Activated T-helper 2 cell treated with anti-CD3 and anti-CD28 coated beads, Interferon-gamma antibody, Interleukin-2, Interleukin-4, amounts not matched to agents 10 μg/mL and 5 μg/mL and 100 μg/mL, durations not matched to agents 14 hours and 24 hours and 36 hours (primary cell): ENCODE data around the gene KCND1. TPM values are rescaled to one million over a fixed set of nuclear protein-coding genes. Genes with fewer than 3 reads are reported as not detected.

Experiments used
- DNase-seq: peaks from one replicate; pipeline ENCODE4 v3.0.0; 2021; ENCODE audit warnings: low spot score
- H3K27ac Mint-ChIP-seq: one replicate; pipeline ENCODE4 v1.8.0; 2021; ENCODE audit warnings: mixed read lengths
- H3K27me3 Mint-ChIP-seq: one replicate; pipeline ENCODE4 v1.8.0; 2021; ENCODE audit warnings: low read depth, mixed read lengths
- H3K36me3 Mint-ChIP-seq: one replicate; pipeline ENCODE4 v1.8.0; 2021; ENCODE audit warnings: low read depth, mixed read lengths
- H3K4me1 Mint-ChIP-seq: one replicate; pipeline ENCODE4 v1.8.0; 2021; ENCODE audit warnings: low read depth, mixed read lengths
- H3K4me3 Mint-ChIP-seq: one replicate; pipeline ENCODE4 v1.8.0; 2021; ENCODE audit warnings: low read depth, mild to moderate bottlenecking, moderate library complexity, mixed read lengths
- H3K9me3 Mint-ChIP-seq: one replicate; pipeline ENCODE4 v1.8.0; 2021; ENCODE audit warnings: mixed read lengths
- intact Hi-C: fragments of 100-400 bp; cut with micrococcal nuclease; formaldehyde crosslinking; loops from one replicate; pipeline ENCODE4 v1.15.1; 2023
- total RNA-seq: library from RNA; stranded (reverse); gene quantifications from 2 replicates; pipeline ENCODE4 v1.2.3, GENCODE V29; 2022

The KCND1 gene
- total RNA-seq, 1 donor from 2014 or later = 2.9 TPM

DNA sequence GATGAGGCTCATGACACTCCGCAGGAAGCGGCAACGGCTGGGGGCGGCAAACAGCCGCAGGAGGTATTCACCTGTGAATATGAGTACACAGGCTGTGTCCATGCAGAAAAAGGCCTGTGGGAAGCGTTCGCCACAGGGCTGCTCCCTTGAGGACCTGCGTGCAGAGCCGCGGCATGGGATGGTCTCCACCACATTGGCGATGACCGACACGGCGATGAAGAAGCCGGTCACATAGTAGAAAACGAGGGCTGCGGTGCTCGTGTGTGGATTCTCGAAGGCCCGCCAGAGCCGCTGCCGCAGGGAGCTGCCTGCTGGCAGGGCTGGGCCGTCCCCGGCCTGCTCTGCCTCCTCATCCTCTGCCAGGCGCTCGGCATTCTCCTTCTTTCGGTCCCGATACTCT, 2.2 kb downstream of the KCND1 start:
- no peak overlapping the region for H3K4me3 Mint-ChIP-seq
- peaks cover 12% of the 10 kb centered on the region for H3K4me1 Mint-ChIP-seq
- no peak overlapping the region for H3K27ac Mint-ChIP-seq
- DNase-seq = no peak
- H3K36me3 Mint-ChIP-seq = peaks cover 13% of the 10 kb centered on the region
- H3K9me3 Mint-ChIP-seq = no peaks in the 10 kb centered on the region
- intact Hi-C loops = no loop called here
- no peaks in the 10 kb centered on the region for H3K27me3 Mint-ChIP-seq

DNA sequence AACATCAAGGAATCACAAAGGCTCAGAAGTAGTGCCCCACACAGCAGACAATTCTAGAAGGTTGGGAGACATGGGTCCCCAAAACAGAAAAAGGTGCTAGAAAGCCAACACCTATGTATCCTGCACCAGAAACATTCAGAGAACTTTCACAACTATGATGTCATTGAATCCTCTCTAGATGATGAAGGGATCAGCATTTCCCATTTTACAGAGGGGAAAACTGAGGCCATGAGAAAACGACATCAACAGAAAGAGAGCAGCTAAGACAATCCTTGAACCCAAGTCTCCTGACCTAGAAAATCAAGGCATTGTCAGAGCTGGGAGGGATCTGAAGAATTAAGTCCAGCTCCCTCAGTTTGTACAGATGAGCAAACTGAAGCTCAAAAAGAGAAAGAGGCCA, 3.3 kb downstream of the KCND1 start:
- Mint-ChIP-seq H3K27ac (no peak overlapping the region), H3K4me3 (no peak overlapping the region), H3K4me1 (peaks cover 12% of the 10 kb centered on the region), H3K27me3 (no peaks in the 10 kb centered on the region), H3K9me3 (no peaks in the 10 kb centered on the region), H3K36me3 (peaks cover 11% of the 10 kb centered on the region)
- no peak for DNase-seq
- intact Hi-C loops = no loop called here

DNA sequence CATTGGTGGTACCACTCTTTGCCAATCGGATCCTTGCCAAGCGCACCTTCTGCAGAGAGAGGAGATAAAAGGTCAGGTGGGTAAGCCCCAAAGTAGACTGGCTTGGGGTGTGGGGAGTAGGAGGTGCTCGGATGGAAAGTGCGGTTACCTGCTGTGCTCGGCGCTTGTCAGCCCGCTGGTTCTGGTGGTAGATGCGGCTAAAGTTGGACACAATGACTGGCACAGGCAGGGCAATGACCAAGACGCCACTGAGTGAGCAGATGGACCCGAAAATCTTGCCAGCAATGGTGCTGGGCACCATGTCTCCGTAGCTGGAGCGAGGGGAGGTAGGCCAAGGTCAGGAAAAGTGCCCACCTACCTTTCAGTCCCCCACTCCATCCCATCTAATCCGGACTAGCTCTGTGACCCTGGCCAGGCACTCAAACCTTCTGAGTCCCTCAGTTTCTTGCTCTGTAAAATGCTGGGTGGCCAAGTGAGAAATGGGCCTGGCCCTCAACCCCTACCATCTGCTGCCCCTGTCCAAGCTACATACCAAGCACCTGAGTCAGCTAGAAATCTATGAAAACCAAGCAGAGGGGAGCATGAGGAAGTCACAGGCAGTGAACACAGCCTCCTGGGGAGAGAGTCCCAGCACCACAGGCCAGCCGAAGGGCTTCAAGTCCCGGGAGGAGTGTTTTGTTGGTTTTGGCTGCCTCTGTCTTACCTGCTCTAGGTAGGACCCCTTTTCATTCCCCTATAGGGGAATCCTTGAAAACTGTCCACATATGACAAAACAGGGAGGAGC, 4.7 kb downstream of the KCND1 start:
- no peak overlapping the region for H3K4me3 Mint-ChIP-seq
- no peaks in the 10 kb centered on the region for H3K4me1 Mint-ChIP-seq
- H3K9me3 Mint-ChIP-seq = no peaks in the 10 kb centered on the region
- peaks cover 7% of the 10 kb centered on the region for H3K36me3 Mint-ChIP-seq
- H3K27me3 Mint-ChIP-seq = no peaks in the 10 kb centered on the region
- intact Hi-C loops = no loop called here
- H3K27ac Mint-ChIP-seq = no peak overlapping the region
- DNase-seq = no peak

DNA sequence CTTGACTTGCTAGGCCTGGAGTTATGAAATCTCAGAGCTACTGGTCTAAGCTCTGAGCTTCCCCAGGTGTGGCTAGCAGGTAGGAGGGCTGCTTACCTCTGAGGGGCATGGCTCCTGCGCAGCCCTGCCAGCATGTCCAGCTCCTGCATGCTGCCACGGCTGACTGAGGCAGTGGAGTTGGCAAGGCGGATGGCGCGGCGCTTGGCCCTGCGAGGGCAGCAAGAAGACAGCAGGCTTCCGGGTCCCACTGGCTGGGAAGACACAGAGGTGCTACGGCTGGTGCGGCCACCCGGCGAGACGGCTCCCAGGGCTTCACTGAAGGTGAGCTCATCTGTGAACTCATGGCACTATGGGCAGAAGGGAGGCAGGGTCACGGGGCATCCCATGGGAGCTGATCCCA, 5.7 kb downstream of the KCND1 start:
- H3K27me3 Mint-ChIP-seq = no peaks in the 10 kb centered on the region
- no peak for DNase-seq
- H3K36me3 Mint-ChIP-seq = peaks cover 13% of the 10 kb centered on the region
- intact Hi-C loops = no loop called here
- H3K4me1 Mint-ChIP-seq = no peaks in the 10 kb centered on the region
- H3K4me3 Mint-ChIP-seq = no peak overlapping the region
- no peaks in the 10 kb centered on the region for H3K9me3 Mint-ChIP-seq
- H3K27ac Mint-ChIP-seq = no peak overlapping the region

DNA sequence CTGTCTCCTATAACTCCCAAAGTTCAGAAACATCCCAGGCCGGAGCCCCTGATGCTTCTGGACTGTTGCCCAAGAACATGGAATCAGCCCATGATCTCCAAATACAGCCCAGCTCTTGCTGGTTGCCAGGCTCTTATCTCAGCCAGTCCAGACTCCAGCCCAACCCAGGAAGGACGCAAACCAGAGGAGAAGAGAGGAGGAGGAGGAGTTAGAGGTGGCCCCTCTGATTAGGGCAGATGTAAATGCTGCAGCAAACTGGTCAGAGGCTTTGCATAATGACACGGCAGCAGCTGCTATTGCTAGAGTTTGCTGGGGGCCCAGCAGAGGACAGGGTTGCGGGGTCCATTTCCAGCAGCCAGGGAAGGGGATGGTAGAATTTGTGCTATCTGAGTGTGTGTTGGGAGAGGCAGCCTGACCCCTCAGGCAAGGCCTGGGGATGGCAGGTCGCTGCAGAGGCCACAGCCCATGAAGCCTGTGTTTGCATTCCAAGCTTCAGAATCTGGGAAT, 10.0 kb downstream of the KCND1 start:
- peaks cover 15% of the 10 kb centered on the region for H3K36me3 Mint-ChIP-seq
- H3K4me1 Mint-ChIP-seq = peaks cover 13% of the 10 kb centered on the region
- H3K9me3 Mint-ChIP-seq = no peaks in the 10 kb centered on the region
- H3K27me3 Mint-ChIP-seq = no peaks in the 10 kb centered on the region
- H3K4me3 Mint-ChIP-seq = no peak overlapping the region
- intact Hi-C loops = no loop called here
- no peak overlapping the region for H3K27ac Mint-ChIP-seq
- no peak for DNase-seq

DNA sequence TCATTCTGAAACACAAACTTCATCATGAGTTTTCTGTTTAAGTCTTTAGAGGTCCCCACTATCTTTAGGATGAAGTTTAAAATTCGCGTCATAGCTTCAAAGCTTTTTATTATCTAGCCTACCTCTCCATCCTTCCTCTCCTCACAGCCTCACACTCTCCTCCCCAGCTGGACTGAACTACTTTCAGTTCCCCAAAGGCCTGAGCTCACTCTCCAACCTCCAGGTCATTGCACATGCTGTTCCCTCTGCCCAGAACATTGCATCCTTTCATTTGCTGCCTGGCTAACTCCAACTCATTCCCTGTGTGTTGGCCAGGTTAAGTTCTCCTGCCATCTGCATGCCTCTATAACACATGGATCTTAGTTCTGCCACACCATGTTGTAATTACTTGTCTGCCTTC, 11.4 kb downstream of the KCND1 start:
- H3K9me3 Mint-ChIP-seq = no peaks in the 10 kb centered on the region
- H3K27me3 Mint-ChIP-seq = no peaks in the 10 kb centered on the region
- H3K27ac Mint-ChIP-seq = peak overlapping the region; percentile 33
- intact Hi-C loops = no loop called here
- peaks cover 23% of the 10 kb centered on the region for H3K36me3 Mint-ChIP-seq
- H3K4me1 Mint-ChIP-seq = peaks cover 21% of the 10 kb centered on the region
- no peak for DNase-seq
- peak overlapping the region; percentile 56 for H3K4me3 Mint-ChIP-seq

DNA sequence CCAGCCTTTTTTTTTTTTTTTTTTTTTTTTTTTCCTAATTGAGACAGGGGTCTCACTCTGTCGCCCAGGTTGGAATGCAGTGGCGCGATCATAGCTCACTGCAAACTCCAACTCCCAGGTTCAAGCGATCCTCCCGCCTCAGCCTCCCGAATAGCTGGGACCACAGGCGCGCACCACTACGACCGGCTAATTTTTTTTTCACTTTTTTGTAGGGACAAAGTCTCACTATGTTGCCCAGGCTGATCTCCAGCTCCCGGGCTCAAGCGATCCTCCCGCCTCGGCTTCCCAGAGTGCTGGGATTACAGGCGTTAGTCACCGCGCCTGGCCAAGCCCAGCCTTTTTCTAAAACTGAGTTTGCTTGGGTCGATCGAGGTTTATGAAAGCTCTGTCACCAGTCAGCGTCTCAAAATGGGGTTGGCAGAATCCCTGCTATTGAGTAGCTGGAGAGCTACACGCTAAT, 13.0 kb downstream of the KCND1 start:
- H3K4me1 Mint-ChIP-seq = peaks cover 32% of the 10 kb centered on the region
- H3K27ac Mint-ChIP-seq = peak overlapping the region; percentile 100
- H3K4me3 Mint-ChIP-seq = peak overlapping the region; percentile 99
- no peaks in the 10 kb centered on the region for H3K9me3 Mint-ChIP-seq
- H3K27me3 Mint-ChIP-seq = no peaks in the 10 kb centered on the region
- no peak for DNase-seq
- intact Hi-C loops = loop anchor here (1.0 to 5.0 kb wide), 5 partner anchors 41 to 221 kb away; partner anchors contain the start of genes HDAC6, PIM2, PQBP1 and TFE3
- H3K36me3 Mint-ChIP-seq = peaks cover 34% of the 10 kb centered on the region

DNA sequence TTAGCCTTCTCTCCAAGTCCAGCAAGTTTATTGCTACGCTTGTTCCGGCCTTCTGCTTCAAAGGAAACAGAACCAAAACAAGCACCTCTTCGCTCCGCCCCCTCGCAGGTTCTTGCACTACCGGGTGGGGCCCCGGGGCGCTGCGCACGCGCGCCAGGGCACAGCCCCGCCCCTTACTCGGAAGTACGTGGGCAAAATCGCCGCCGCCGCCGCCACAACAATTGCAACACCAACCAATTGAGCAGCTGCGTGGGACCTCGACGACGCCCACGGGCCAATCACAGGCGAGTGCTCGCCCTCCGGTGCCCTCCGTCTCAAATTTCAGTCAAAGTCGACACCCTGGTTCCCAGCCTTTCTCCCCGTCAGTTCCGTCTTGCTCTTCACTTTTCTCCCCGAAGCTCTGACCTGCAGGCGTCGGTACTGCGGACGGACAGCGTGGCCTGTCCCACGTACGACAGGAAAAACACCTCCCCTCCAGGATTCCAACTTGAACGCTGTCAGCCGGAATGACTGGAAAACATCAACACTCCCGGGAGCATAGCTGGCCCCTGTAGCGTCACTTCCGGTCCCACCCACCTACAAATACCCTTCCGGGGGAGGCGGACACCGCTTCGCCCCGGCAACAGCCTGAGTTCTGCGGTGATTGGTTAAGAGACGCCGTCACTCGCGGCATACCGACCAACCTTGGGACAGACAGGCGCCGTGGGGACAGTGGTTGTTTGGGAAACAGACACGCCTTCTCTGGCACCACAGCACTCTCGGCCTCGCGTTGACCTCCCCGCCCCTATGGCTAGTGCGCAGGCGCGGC, 13.6 kb downstream of the KCND1 start:
- Mint-ChIP-seq H3K27me3 (no peaks in the 10 kb centered on the region), H3K4me1 (peaks cover 34% of the 10 kb centered on the region), H3K27ac (peak overlapping the region; percentile 100), H3K9me3 (no peaks in the 10 kb centered on the region), H3K36me3 (peaks cover 39% of the 10 kb centered on the region), H3K4me3 (peak overlapping the region; percentile 99)
- intact Hi-C loops = loop anchor here (1.0 to 5.0 kb wide), 5 partner anchors 41 to 221 kb away; partner anchors contain the start of genes HDAC6, PIM2, PQBP1 and TFE3
- peak; percentile 91 for DNase-seq

DNA sequence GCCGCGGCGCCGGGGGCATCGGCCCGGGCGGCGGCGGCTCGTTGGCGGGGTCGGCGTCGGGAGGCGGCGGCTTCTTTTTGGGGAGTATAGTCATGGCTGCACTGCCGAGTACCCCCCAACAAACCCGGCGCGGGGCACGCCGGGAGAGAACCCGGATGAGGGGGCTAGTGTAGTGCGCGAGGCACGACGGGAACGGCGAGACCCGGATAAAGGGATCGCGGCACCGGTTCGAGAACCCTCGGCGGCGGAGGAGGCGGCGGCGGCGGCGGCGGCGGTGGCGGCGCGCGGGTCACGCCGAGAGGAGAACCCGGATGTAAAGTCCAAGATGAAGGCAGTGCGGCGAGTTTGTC, 14.2 kb downstream of the KCND1 start, which contains the start of gene OTUD5:
OTUD5 (minus strand) TSS at position 131 of the 350 bp plus-strand sequence; CDS start at position 94, 37 bp downstream.
- Mint-ChIP-seq H3K9me3 (no peaks in the 10 kb centered on the region), H3K36me3 (peaks cover 42% of the 10 kb centered on the region), H3K27me3 (no peaks in the 10 kb centered on the region), H3K4me1 (peaks cover 38% of the 10 kb centered on the region), H3K4me3 (peak within 1 kb of the TSS; percentile 99), H3K27ac (peak within 1 kb of the TSS; percentile 100)
- no peak for DNase-seq
- intact Hi-C loops = loop anchor here (5.0 kb wide), 4 partner anchors 40 to 220 kb away; partner anchors contain the start of genes HDAC6, PIM2, PQBP1 and TIMM17B

DNA sequence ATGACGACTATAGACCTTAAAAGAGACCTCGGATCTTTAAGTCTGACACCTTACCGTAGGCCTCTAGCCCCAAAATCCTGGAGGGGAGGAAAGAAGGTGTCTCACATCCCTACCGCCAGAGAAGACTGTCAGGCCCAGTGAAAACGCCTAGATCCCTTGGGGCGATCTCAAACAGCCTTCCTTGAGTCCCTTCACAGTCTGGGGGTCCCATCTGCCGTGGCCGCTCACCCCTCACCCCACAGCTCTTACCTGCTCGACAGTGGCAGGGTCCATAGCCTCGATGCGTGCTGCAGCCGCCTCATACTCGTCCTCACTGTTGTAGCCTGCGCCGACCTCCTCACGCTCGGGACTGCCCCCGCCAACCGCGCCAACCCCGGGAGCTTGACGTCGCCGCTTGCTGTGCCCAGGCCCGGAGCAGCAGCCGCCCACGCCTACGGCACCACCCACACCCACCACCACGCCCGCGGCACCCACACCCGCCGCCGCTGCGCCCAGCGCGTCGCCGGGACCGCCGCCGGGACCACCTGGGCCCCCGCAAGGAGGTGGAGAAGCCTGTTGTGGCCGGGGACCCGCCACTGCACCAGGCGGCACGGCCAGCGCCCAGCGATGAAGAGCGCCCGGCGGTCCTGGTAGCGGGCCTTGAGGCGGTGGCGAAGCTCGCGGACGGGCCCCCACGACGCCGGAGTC, 14.8 kb downstream of the KCND1 start:
- peak overlapping the region; percentile 78 for H3K27ac Mint-ChIP-seq
- H3K4me3 Mint-ChIP-seq = peak overlapping the region; percentile 84
- H3K27me3 Mint-ChIP-seq = no peaks in the 10 kb centered on the region
- H3K36me3 Mint-ChIP-seq = peaks cover 45% of the 10 kb centered on the region
- H3K4me1 Mint-ChIP-seq = peaks cover 40% of the 10 kb centered on the region
- DNase-seq = peak; percentile 35
- H3K9me3 Mint-ChIP-seq = no peaks in the 10 kb centered on the region
- intact Hi-C loops = loop anchor here (5.0 kb wide), 4 partner anchors 40 to 220 kb away; partner anchors contain the start of genes HDAC6, PIM2, PQBP1 and TIMM17B

DNA sequence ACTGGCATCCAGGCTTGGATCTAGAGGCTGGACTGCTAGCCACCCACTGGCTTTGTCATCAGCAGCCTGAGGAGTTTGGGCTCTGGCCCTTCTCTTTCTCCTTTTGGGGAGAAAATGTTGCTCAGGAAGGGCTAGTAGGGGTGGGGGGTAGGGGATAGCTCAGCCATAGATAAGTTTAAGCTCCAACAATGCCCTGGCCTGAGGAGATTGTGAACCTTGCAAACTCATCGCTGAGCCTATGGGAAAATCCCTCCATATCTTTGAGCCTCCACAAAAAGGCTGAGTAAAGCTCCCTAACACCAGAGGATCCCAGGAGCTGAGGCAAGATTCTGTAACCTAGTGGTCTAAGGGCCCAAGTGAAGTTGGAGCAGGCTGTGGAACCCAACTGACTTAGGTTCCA, 23.1 kb downstream of the KCND1 start:
- peaks cover 27% of the 10 kb centered on the region for H3K36me3 Mint-ChIP-seq
- no peak overlapping the region for H3K4me3 Mint-ChIP-seq
- intact Hi-C loops = no loop called here
- no peaks in the 10 kb centered on the region for H3K27me3 Mint-ChIP-seq
- no peaks in the 10 kb centered on the region for H3K9me3 Mint-ChIP-seq
- H3K27ac Mint-ChIP-seq = no peak overlapping the region
- no peak for DNase-seq
- peaks cover 21% of the 10 kb centered on the region for H3K4me1 Mint-ChIP-seq
